GM12878 (cell line): ENCODE measurements around the gene HAUS7.

Experiments used
- EGR1 ChIP-seq, 2 experiments: IDR thresholded peaks; 1 replicate in 1 of 2; 2 replicates in 1 of 2; pipeline ENCODE4 v1.6.1; 2011 to 2012; ENCODE audit warnings: low read depth in 2 of 2, low read length in 2 of 2, borderline replicate concordance in 1 of 2, mild to moderate bottlenecking in 1 of 2, moderate library complexity in 1 of 2
- EP300 ChIP-seq, 2 experiments: fragments of 150-350 bp in 1 of 2; IDR thresholded peaks; 2 replicates each; pipeline ENCODE4 v1.6.1; 2011 to 2012; ENCODE audit warnings: low read depth in 2 of 2, low read length in 2 of 2, borderline replicate concordance in 1 of 2, improper control_type of control experiment in 1 of 2, inconsistent platforms in 1 of 2; ENCODE audit not compliant: control insufficient read depth in 1 of 2
- EZH2 ChIP-seq: IDR thresholded peaks from 2 replicates; pipeline ENCODE4 v1.6.1; 2012; ENCODE audit warnings: low read depth, mild to moderate bottlenecking, control low read depth, inconsistent platforms, low read length, borderline replicate concordance; ENCODE audit not compliant: control insufficient read depth
- FOXM1 ChIP-seq: IDR thresholded peaks from 2 replicates; pipeline ENCODE4 v1.6.1; 2012; ENCODE audit warnings: low read depth, mild to moderate bottlenecking, inconsistent platforms, low read length, moderate library complexity
- KAT2A ChIP-seq: conservative IDR thresholded peaks from 2 replicates; pipeline ENCODE4 v1.6.1; 2011; ENCODE audit warnings: low read depth, low read length; ENCODE audit not compliant: control insufficient read depth
- MXI1 ChIP-seq: fragments of 150-350 bp; IDR thresholded peaks from 2 replicates; pipeline ENCODE4 v1.6.1; 2011; ENCODE audit warnings: low read depth, mild to moderate bottlenecking, inconsistent platforms, low read length, improper control_type of control experiment
- NRF1 ChIP-seq: conservative IDR thresholded peaks from 2 replicates; pipeline ENCODE4 v1.6.1; 2011; ENCODE audit warnings: mild to moderate bottlenecking, low read depth, low read length, improper control_type of control experiment
- RAD21 ChIP-seq: IDR thresholded peaks from 2 replicates; pipeline ENCODE4 v1.6.1; 2011; ENCODE audit warnings: mild to moderate bottlenecking, low read depth, low read length, moderate library complexity; ENCODE audit not compliant: insufficient read depth
- SIX5 ChIP-seq: IDR thresholded peaks from 2 replicates; pipeline ENCODE4 v1.6.1; 2011; ENCODE audit warnings: mild to moderate bottlenecking, low read depth, low read length, moderate library complexity; ENCODE audit not compliant: severe bottlenecking
- ZNF207 ChIP-seq: fragments of 450-650 bp; IDR thresholded peaks from 2 replicates; pipeline ENCODE4 v1.6.1; 2014; ENCODE audit warnings: antibody characterized with exemption, mild to moderate bottlenecking, borderline replicate concordance
- TF ChIP-seq, protein P1 (sequence below): fragments of 450-650 bp; IDR thresholded peaks from 2 replicates; pipeline ENCODE4 v1.6.1; 2017; ENCODE audit warnings: antibody characterized with exemption, mild to moderate bottlenecking, moderate library complexity
- TF ChIP-seq, protein P2 (sequence below), 3 experiments: IDR thresholded peaks in 2 of 3; conservative IDR thresholded peaks in 1 of 3; 2 replicates each; pipeline ENCODE4 v1.5.1; 2011; ENCODE audit warnings: low read depth in 3 of 3, low read length in 3 of 3, mild to moderate bottlenecking in 3 of 3, control low read depth in 2 of 3, moderate library complexity in 2 of 3, inconsistent platforms in 1 of 3, mixed read lengths in 1 of 3; ENCODE audit not compliant: control insufficient read depth in 2 of 3, insufficient read depth in 1 of 3; ENCODE audit errors: extremely low read depth in 1 of 3
- TF ChIP-seq, protein P3 (sequence below): fragments of 450-650 bp; IDR thresholded peaks from 2 replicates; pipeline ENCODE4 v1.6.1; 2017; ENCODE audit warnings: mild to moderate bottlenecking, moderate library complexity

DNA sequence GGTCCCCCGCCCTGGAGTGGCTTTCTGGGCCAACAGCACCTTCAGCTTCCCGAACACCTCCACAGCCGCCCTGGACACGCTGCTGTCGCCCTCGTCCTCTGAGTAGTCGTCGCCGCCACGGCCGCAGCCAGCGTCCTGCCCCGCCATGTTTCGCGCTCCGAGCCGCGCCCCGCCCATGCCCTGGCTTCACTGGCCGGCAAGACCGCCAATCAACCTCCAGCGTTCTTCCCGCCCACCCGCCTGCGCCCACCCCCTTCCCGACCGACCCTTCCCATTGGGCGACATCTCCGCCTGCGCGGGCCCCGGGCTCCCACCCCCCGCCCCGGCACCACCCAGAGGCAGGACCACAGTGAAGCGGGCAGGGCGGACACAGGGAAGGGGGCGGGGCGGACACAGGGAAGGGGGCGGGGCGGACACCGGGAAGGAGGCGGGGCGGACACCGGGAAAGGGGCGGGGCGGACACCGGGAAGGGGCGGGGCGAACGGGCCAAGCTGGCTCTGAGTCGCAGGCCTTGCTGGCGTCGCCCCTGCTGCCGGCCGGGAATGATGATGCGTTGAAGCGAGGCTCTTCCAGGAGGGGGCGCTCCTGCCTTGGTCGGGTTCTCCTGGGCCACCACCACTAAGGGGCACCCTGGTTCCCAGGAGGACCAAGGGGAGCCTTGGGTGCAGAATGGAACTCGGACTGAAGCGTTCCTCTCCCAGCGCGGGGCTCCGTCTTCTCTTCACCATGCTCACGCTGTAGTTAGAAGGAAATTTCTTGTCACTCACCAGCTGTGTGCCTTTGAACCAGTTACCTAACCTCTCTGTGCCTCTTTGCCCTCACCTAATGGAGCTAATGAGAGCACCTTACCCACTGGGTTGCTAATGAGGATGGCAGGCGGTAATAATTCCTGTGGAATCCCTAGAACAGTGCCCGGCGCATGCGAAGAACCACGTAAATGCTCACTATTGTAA is at the start of gene HAUS7:
- TF ChIP-seq FOXM1: no peak
- peak; percentile 20; the same call in 1 of the 2 replicates for TF ChIP-seq RAD21
- TF ChIP-seq EGR1 (IDR thresholded peaks at IDR 0.05; ENCODE audit: borderline replicate concordance in 1 of 2, low read depth in 2 of 2, low read length in 2 of 2): no peak
- TF ChIP-seq KAT2A: no peak
- TF ChIP-seq ZNF207: no peak
- no peak for TF ChIP-seq EZH2
- TF ChIP-seq MXI1: no peak; the same call in 1 of the 2 replicates
- TF ChIP-seq, protein P1, sequence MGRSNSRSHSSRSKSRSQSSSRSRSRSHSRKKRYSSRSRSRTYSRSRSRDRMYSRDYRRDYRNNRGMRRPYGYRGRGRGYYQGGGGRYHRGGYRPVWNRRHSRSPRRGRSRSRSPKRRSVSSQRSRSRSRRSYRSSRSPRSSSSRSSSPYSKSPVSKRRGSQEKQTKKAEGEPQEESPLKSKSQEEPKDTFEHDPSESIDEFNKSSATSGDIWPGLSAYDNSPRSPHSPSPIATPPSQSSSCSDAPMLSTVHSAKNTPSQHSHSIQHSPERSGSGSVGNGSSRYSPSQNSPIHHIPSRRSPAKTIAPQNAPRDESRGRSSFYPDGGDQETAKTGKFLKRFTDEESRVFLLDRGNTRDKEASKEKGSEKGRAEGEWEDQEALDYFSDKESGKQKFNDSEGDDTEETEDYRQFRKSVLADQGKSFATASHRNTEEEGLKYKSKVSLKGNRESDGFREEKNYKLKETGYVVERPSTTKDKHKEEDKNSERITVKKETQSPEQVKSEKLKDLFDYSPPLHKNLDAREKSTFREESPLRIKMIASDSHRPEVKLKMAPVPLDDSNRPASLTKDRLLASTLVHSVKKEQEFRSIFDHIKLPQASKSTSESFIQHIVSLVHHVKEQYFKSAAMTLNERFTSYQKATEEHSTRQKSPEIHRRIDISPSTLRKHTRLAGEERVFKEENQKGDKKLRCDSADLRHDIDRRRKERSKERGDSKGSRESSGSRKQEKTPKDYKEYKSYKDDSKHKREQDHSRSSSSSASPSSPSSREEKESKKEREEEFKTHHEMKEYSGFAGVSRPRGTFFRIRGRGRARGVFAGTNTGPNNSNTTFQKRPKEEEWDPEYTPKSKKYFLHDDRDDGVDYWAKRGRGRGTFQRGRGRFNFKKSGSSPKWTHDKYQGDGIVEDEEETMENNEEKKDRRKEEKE: no peak
- TF ChIP-seq, protein P2, sequence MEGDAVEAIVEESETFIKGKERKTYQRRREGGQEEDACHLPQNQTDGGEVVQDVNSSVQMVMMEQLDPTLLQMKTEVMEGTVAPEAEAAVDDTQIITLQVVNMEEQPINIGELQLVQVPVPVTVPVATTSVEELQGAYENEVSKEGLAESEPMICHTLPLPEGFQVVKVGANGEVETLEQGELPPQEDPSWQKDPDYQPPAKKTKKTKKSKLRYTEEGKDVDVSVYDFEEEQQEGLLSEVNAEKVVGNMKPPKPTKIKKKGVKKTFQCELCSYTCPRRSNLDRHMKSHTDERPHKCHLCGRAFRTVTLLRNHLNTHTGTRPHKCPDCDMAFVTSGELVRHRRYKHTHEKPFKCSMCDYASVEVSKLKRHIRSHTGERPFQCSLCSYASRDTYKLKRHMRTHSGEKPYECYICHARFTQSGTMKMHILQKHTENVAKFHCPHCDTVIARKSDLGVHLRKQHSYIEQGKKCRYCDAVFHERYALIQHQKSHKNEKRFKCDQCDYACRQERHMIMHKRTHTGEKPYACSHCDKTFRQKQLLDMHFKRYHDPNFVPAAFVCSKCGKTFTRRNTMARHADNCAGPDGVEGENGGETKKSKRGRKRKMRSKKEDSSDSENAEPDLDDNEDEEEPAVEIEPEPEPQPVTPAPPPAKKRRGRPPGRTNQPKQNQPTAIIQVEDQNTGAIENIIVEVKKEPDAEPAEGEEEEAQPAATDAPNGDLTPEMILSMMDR (IDR thresholded peaks at IDR 0.05 in 2 of 3, conservative IDR thresholded peaks at IDR 0.05 in 1 of 3; ENCODE audit: control insufficient read depth in 2 of 3, extremely low read depth in 1 of 3, insufficient read depth in 1 of 3, low read depth in 3 of 3, low read length in 3 of 3): peak; percentile 55 to 80 (median 59)
- TF ChIP-seq EP300 (IDR thresholded peaks at IDR 0.05; ENCODE audit: borderline replicate concordance in 1 of 2, control insufficient read depth in 1 of 2, low read depth in 2 of 2, low read length in 2 of 2): no peak
- no peak for TF ChIP-seq NRF1
- TF ChIP-seq, protein P3, sequence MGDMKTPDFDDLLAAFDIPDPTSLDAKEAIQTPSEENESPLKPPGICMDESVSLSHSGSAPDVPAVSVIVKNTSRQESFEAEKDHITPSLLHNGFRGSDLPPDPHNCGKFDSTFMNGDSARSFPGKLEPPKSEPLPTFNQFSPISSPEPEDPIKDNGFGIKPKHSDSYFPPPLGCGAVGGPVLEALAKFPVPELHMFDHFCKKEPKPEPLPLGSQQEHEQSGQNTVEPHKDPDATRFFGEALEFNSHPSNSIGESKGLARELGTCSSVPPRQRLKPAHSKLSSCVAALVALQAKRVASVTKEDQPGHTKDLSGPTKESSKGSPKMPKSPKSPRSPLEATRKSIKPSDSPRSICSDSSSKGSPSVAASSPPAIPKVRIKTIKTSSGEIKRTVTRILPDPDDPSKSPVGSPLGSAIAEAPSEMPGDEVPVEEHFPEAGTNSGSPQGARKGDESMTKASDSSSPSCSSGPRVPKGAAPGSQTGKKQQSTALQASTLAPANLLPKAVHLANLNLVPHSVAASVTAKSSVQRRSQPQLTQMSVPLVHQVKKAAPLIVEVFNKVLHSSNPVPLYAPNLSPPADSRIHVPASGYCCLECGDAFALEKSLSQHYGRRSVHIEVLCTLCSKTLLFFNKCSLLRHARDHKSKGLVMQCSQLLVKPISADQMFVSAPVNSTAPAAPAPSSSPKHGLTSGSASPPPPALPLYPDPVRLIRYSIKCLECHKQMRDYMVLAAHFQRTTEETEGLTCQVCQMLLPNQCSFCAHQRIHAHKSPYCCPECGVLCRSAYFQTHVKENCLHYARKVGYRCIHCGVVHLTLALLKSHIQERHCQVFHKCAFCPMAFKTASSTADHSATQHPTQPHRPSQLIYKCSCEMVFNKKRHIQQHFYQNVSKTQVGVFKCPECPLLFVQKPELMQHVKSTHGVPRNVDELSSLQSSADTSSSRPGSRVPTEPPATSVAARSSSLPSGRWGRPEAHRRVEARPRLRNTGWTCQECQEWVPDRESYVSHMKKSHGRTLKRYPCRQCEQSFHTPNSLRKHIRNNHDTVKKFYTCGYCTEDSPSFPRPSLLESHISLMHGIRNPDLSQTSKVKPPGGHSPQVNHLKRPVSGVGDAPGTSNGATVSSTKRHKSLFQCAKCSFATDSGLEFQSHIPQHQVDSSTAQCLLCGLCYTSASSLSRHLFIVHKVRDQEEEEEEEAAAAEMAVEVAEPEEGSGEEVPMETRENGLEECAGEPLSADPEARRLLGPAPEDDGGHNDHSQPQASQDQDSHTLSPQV: no peak
- no peak for TF ChIP-seq SIX5
